Pancreas (tissue), 10 donors: Measurements from ENCODE around the gene ATG4B. TPM values are rescaled to one million over a fixed set of nuclear protein-coding genes. Genes with fewer than 3 reads are reported as not detected.

Source experiments
- ATAC-seq, 4 donors: fragments of 200-7000 bp; cut with Tn5 transposase; one replicate each; pipeline versions ENCODE4 v1.8.0 to v1.9.1; 2020; ENCODE audit warnings: mild to moderate bottlenecking in 4 of 4, moderate library complexity in 4 of 4
- DNase-seq, 6 donors: peaks; one replicate each; pipeline ENCODE4 v3.0.0-alpha.2; 2020
- FAIRE-seq: peaks from 2 replicates; lab custom pipeline; 2012; peaks lifted over from hg19 to GRCh38; lab: Jason Lieb, UNC
- H3K27ac ChIP-seq, 4 donors: fragments of 200-600 bp; sonication (generic); 1 replicate in 3 of 4; 2 replicates in 1 of 4; pipeline versions ENCODE4 v1.5.0 to v1.8.0; 2020
- H3K27me3 ChIP-seq, 4 donors: fragments of 200-600 bp; one replicate each; pipeline ENCODE4 v1.8.0; 2021
- H3K36me3 ChIP-seq, 3 donors: fragments of 200-600 bp; sonication (generic) in 1 of 3; one replicate each; pipeline versions ENCODE4 v1.5.0 to v1.8.0; 2020 to 2021
- H3K4me1 ChIP-seq, 3 donors: fragments of 200-600 bp; one replicate each; pipeline ENCODE4 v1.8.0; 2021
- H3K4me3 ChIP-seq, 4 donors: fragments of 200-600 bp; sonication (generic) in 2 of 4; one replicate each; pipeline versions ENCODE4 v1.5.0 to v1.8.0; 2020 to 2021
- H3K9me3 ChIP-seq, 4 donors: fragments of 200-600 bp; one replicate each; pipeline ENCODE4 v1.8.0; 2021
- WGBS, 2 donors: extraction: QIAGEN DNeasy Blood & Tissue Kit; methylation state at CpG; one replicate each; pipeline ENCODE4 v1.1.7; 2013; 5-methylcytosine and 5-hydroxymethylcytosine counted together
- intact Hi-C, 3 donors: fragments of 100-400 bp; cut with DNase I; formaldehyde crosslinking; loops; one replicate each; pipeline versions ENCODE4 v1.11.1 to v1.14.2; 2022
- polyA plus RNA-seq, 2 donors: library from polyadenylated mRNA; stranded (reverse); fragments of 200-250 nt; gene quantifications; one replicate each; pipeline ENCODE4 v1.2.3, GENCODE V29; 2013
- total RNA-seq, 6 donors: library from RNA; stranded (reverse); fragmentation: NEBNext Ultra II Directional in 4 of 6; extraction: Animal tissue kit (Norgen Biotek cat#: 25700) in 4 of 6; gene quantifications; one replicate each; pipeline versions ENCODE4 v1.2.1 to v1.2.4, GENCODE V29; 2021 to 2023
- TF ChIP-seq, protein P1 (sequence below), 4 donors: fragments of 200-600 bp; sonication (generic) in 3 of 4; IDR thresholded peaks; one replicate each; pipeline versions ENCODE4 v1.5.0 to v1.8.0; 2021; ENCODE audit warnings: antibody characterized with exemption in 4 of 4
- donor health status: healthy with polysubstance abuse.
- donor health status: DM: no; HTN: no; CAD: no; lungs with moderate emphysema.
- donor health status: DM: no; HTN: no; CAD: no.
- donor health status: control.
- donor health status: control.
- donor health status: Bipolar disorder and iron deficiency.
- donor health status: DM: yes; HTN: yes; CAD: no.
- donor health status: DM: no; HTN: no; CAD: no.
- donor health status: DM: no; HTN: no; CAD: no.
- donor health status: DM: yes; HTN: yes; CAD: no.

ATG4B gene
- total and polyA plus RNA-seq, 8 donors = 22.8 to 107 (median 31.2) TPM

- no peak overlapping the region for H3K4me3 ChIP-seq
- DNase-seq (no peak), FAIRE-seq (no peak), ATAC-seq (no peak)
- H3K36me3 ChIP-seq = peaks cover 0 to 52% (median 16%) of the 10 kb centered on the region in 3 donors
- intact Hi-C loops = no loop called here
- H3K9me3 ChIP-seq = no peaks in the 10 kb centered on the region
- H3K27ac ChIP-seq = no peak overlapping the region
- 93 to 94% methylated on average over 12 of the region's 12 CpGs for WGBS, 2 donors
- TF ChIP-seq, protein P1, sequence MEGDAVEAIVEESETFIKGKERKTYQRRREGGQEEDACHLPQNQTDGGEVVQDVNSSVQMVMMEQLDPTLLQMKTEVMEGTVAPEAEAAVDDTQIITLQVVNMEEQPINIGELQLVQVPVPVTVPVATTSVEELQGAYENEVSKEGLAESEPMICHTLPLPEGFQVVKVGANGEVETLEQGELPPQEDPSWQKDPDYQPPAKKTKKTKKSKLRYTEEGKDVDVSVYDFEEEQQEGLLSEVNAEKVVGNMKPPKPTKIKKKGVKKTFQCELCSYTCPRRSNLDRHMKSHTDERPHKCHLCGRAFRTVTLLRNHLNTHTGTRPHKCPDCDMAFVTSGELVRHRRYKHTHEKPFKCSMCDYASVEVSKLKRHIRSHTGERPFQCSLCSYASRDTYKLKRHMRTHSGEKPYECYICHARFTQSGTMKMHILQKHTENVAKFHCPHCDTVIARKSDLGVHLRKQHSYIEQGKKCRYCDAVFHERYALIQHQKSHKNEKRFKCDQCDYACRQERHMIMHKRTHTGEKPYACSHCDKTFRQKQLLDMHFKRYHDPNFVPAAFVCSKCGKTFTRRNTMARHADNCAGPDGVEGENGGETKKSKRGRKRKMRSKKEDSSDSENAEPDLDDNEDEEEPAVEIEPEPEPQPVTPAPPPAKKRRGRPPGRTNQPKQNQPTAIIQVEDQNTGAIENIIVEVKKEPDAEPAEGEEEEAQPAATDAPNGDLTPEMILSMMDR (IDR thresholded peaks at IDR 0.05) = no peak
- no peaks in the 10 kb centered on the region for H3K4me1 ChIP-seq
- no peaks in the 10 kb centered on the region for H3K27me3 ChIP-seq
Measured at GRCh38 chr2:241721852-241722251, 84.4 kb downstream of the ATG4B start.

GRCh38 chr2:241722896-241723454 is 85.5 kb downstream of the ATG4B start:
- Histone ChIP-seq H3K36me3 (peaks cover 0 to 52% (median 16%) of the 10 kb centered on the region in 3 donors), H3K27me3 (no peaks in the 10 kb centered on the region), H3K9me3 (no peaks in the 10 kb centered on the region), H3K4me3 (no peak overlapping the region), H3K27ac (no peak overlapping the region), H3K4me1 (no peaks in the 10 kb centered on the region)
- ATAC-seq = no peak
- 97 to 99% methylated on average over 21 of the region's 21 CpGs for WGBS, 2 donors
- intact Hi-C loops = no loop called here
- DNase-seq = no peak
- TF ChIP-seq, protein P1 (IDR thresholded peaks at IDR 0.05) = no peak
- no peak for FAIRE-seq

Other genes with a start within 250 kb of the ATG4B start
- gene STK25, start 129.1 kb upstream of the ATG4B start, total RNA-seq = 100 to 1,000 TPM in 1 of 6 donors, 10 to 100 TPM in 5; 60.6 to 103 (median 71.7) TPM
- 100 to 1,000 TPM; 265 to 282 TPM for gene STK25, start 129.1 kb upstream of the ATG4B start, polyA plus RNA-seq
- gene BOK, start 78.9 kb upstream of the ATG4B start, total RNA-seq = 10 to 100 TPM in 5 of 6 donors, 1 to 10 TPM in 1; 10.0 to 24.8 (median 12.6) TPM
- gene BOK, start 78.9 kb upstream of the ATG4B start, polyA plus RNA-seq = 10 to 100 TPM; 10.1 to 11.5 TPM
- gene THAP4, start 535 bp upstream of the ATG4B start, total RNA-seq = 10 to 100 TPM; 22.4 to 28.7 (median 25.8) TPM
- 10 to 100 TPM; 37.4 to 42.9 TPM for gene THAP4, start 535 bp upstream of the ATG4B start, polyA plus RNA-seq
- gene DTYMK, start 49.1 kb downstream of the ATG4B start, total RNA-seq = 1 to 10 TPM; 3.7 to 9.4 (median 7.0) TPM
- gene DTYMK, start 49.1 kb downstream of the ATG4B start, polyA plus RNA-seq = 10 to 100 TPM in 1 of 2 donors, 1 to 10 TPM in 1; 9.8 to 11.0 TPM
- 10 to 100 TPM; 14.1 to 28.1 (median 20.7) TPM for gene ING5, start 64.3 kb downstream of the ATG4B start, total RNA-seq
- 10 to 100 TPM; 42.8 to 63.9 TPM for gene ING5, start 64.3 kb downstream of the ATG4B start, polyA plus RNA-seq
- 10 to 100 TPM; 14.9 to 30.5 (median 20.6) TPM for gene D2HGDH, start 96.9 kb downstream of the ATG4B start, total RNA-seq
- 100 to 1,000 TPM in 1 of 2 donors, 10 to 100 TPM in 1; 93.1 to 116 TPM for gene D2HGDH, start 96.9 kb downstream of the ATG4B start, polyA plus RNA-seq
- not detected for gene GAL3ST2, start 139.1 kb downstream of the ATG4B start, total RNA-seq
- not detected for gene GAL3ST2, start 139.1 kb downstream of the ATG4B start, polyA plus RNA-seq
- not detected for gene NEU4, start 171.5 kb downstream of the ATG4B start, total RNA-seq
- under 1 TPM; 0.31 to 0.42 TPM for gene NEU4, start 171.5 kb downstream of the ATG4B start, polyA plus RNA-seq
- under 1 TPM in 5 of 6 donors, not detected in 1; 0.14 to 0.63 (median 0.29) TPM for gene PDCD1, start 221.2 kb downstream of the ATG4B start, total RNA-seq
- under 1 TPM; 0.09 to 0.23 TPM for gene PDCD1, start 221.2 kb downstream of the ATG4B start, polyA plus RNA-seq
- gene RTP5, start 232.0 kb downstream of the ATG4B start, total RNA-seq = not detected
- gene RTP5, start 232.0 kb downstream of the ATG4B start, polyA plus RNA-seq = under 1 TPM; 0.02 to 0.19 TPM